SK-N-SH (cell line): Measurements from ENCODE around the gene ABHD16B. TPM values are rescaled to one million over a fixed set of nuclear protein-coding genes. Genes with fewer than 3 reads are reported as not detected.
A peak's percentile ranks its signal among the peaks of the same experiment; 100 is the strongest.

Experiments used
- CTCF ChIA-PET: fragments of 300-600, 350-600 bp; formaldehyde crosslinking; extraction: SDS; loops from one replicate; lab custom pipeline; 2021; lab: Yijun Ruan, JAX
- POLR2A ChIA-PET: fragments of 350-600 bp; sonication (Branson Sonifier 250); formaldehyde crosslinking; extraction: SDS; loops from one replicate; lab custom pipeline; 2020; ENCODE audit warnings: antibody characterized with exemption, inconsistent platforms; lab: Yijun Ruan, JAX
- DNase-seq: peaks from one replicate; pipeline ENCODE4 v3.0.0; 2012
- H2AFZ ChIP-seq: fragments of 200-600 bp; sonication (generic); 2 replicates; pipeline ENCODE4 v1.8.1; 2016; ENCODE audit warnings: antibody characterized with exemption, mild to moderate bottlenecking, low read depth
- H3F3A ChIP-seq: fragments of 200-600 bp; sonication (generic); replicated peaks from 2 replicates; pipeline ENCODE3; 2016; ENCODE audit warnings: antibody characterized with exemption, mild to moderate bottlenecking; ENCODE audit not compliant: insufficient read depth
- H3K27ac ChIP-seq, 2 experiments: fragments of 200-500 bp in 1 of 2; fragments of 200-600 bp in 1 of 2; sonication (Bioruptor generic) in 1 of 2; sonication (generic), shearing (Covaris generic) in 1 of 2; 2 replicates each; pipeline versions ENCODE4 v1.5.1 to v1.6.1; 2014 to 2016; ENCODE audit warnings: low read depth in 2 of 2, inconsistent platforms in 1 of 2, low read length in 1 of 2, mild to moderate bottlenecking in 1 of 2, mixed read lengths in 1 of 2
- H3K27me3 ChIP-seq: fragments of 200-600 bp; sonication (generic), shearing (Covaris generic); 2 replicates; pipeline ENCODE4 v1.6.1; 2016; ENCODE audit warnings: mixed run types; ENCODE audit not compliant: insufficient read depth
- H3K36me3 ChIP-seq, 2 experiments: fragments of 200-500 bp in 1 of 2; fragments of 200-600 bp in 1 of 2; sonication (Bioruptor generic) in 1 of 2; sonication (generic) in 1 of 2; replicated peaks in 1 of 2; 2 replicates each; pipeline versions ENCODE3 to v1.5.1; 2014 to 2016; ENCODE audit warnings: low read length in 1 of 2, mild to moderate bottlenecking in 1 of 2; ENCODE audit not compliant: insufficient read depth in 2 of 2, control insufficient read depth in 1 of 2
- H3K4me1 ChIP-seq, 2 experiments: fragments of 200-500 bp in 1 of 2; fragments of 200-600 bp in 1 of 2; sonication (Bioruptor generic) in 1 of 2; sonication (generic), shearing (Covaris generic) in 1 of 2; 2 replicates each; pipeline versions ENCODE4 v1.5.1 to v1.6.1; 2014 to 2016; ENCODE audit warnings: low read depth in 1 of 2, low read length in 1 of 2, mixed run types in 1 of 2; ENCODE audit not compliant: insufficient read depth in 2 of 2, control insufficient read depth in 1 of 2
- H3K4me2 ChIP-seq: fragments of 200-600 bp; sonication (generic), shearing (Covaris generic); 2 replicates; pipeline ENCODE4 v1.6.1; 2017; ENCODE audit warnings: mixed run types
- H3K4me3 ChIP-seq, 2 experiments: fragments of 200-500 bp in 1 of 2; fragments of 200-600 bp in 1 of 2; sonication (Bioruptor generic) in 1 of 2; sonication (generic), shearing (Covaris generic) in 1 of 2; 2 replicates each; pipeline versions ENCODE4 v1.5.1 to v1.8.1; 2014 to 2016; ENCODE audit warnings: low read depth in 2 of 2, inconsistent platforms in 1 of 2, low read length in 1 of 2, mild to moderate bottlenecking in 1 of 2, mixed read lengths in 1 of 2, moderate library complexity in 1 of 2
- H3K79me2 ChIP-seq: fragments of 200-600 bp; sonication (generic); 2 replicates; pipeline ENCODE4 v1.8.1; 2017; ENCODE audit warnings: mild to moderate bottlenecking; ENCODE audit not compliant: insufficient read depth
- H3K9ac ChIP-seq: fragments of 200-600 bp; sonication (generic); 2 replicates; pipeline ENCODE4 v1.6.1; 2017; ENCODE audit warnings: mixed run types
- H3K9me2 ChIP-seq: fragments of 200-600 bp; sonication (generic); 2 replicates; pipeline ENCODE4 v1.6.1; 2017; ENCODE audit warnings: mixed run types
- H3K9me3 ChIP-seq: fragments of 200-600 bp; sonication (generic); 2 replicates; pipeline ENCODE4 v1.6.1; 2017; ENCODE audit warnings: mixed run types, mild to moderate bottlenecking, moderate library complexity
- H4K20me1 ChIP-seq: fragments of 200-600 bp; sonication (generic); 2 replicates; pipeline ENCODE4 v1.6.1; 2017; ENCODE audit warnings: mild to moderate bottlenecking, mixed run types; ENCODE audit not compliant: insufficient read depth
- EZH2phosphoT487 ChIP-seq: fragments of 200-600 bp; sonication (generic); IDR thresholded peaks from 2 replicates; pipeline ENCODE4 v1.6.1; 2017; ENCODE audit warnings: low read depth, mixed run types, mild to moderate bottlenecking, antibody characterized with exemption, moderate library complexity, borderline replicate concordance
- MAX ChIP-seq: IDR thresholded peaks from 2 replicates; pipeline ENCODE4 v1.4.0; 2012; ENCODE audit warnings: low read depth
- MXI1 ChIP-seq: IDR thresholded peaks from 2 replicates; pipeline ENCODE4 v1.6.1; 2012; ENCODE audit warnings: mild to moderate bottlenecking, low read depth, low read length, improper control_type of control experiment
- REST ChIP-seq: IDR thresholded peaks from 2 replicates; pipeline ENCODE4 v1.6.1; 2012; ENCODE audit warnings: mild to moderate bottlenecking, low read depth, low read length, moderate library complexity
- RFX5 ChIP-seq: IDR thresholded peaks from 2 replicates; pipeline ENCODE4 v1.6.1; 2012; ENCODE audit warnings: mild to moderate bottlenecking, improper control_type of control experiment, low read length
- RXRA ChIP-seq: IDR thresholded peaks from 2 replicates; pipeline ENCODE4 v1.4.0; 2012; ENCODE audit warnings: low read depth, mild to moderate bottlenecking, borderline replicate concordance
- TAF1 ChIP-seq: IDR thresholded peaks from 2 replicates; pipeline ENCODE4 v1.6.1; 2012; ENCODE audit warnings: low read depth, mild to moderate bottlenecking, low read length, moderate library complexity, borderline replicate concordance
- TEAD4 ChIP-seq: IDR thresholded peaks from 2 replicates; pipeline ENCODE4 v1.4.0; 2012; ENCODE audit warnings: mild to moderate bottlenecking, borderline replicate concordance; ENCODE audit not compliant: insufficient read depth
- YY1 ChIP-seq: IDR thresholded peaks from 2 replicates; pipeline ENCODE4 v1.4.0; 2012; ENCODE audit warnings: low read depth, mild to moderate bottlenecking
- WGBS: methylation state at CpG from one replicate; pipeline ENCODE4 v1.1.6; 2017; ENCODE audit warnings: low lambda C conversion rate; 5-methylcytosine and 5-hydroxymethylcytosine counted together
- polyA plus RNA-seq, 3 experiments: library from polyadenylated mRNA; depleted of rRNA; stranded (reverse); fragments of >200 nt; gene quantifications; 2 replicates each; pipeline ENCODE4 v1.2.3, GENCODE V29; 2012
- TF ChIP-seq, protein P1 (sequence below): fragments of 200-600 bp; sonication (generic); IDR thresholded peaks from 2 replicates; pipeline ENCODE4 v1.6.1; 2017; ENCODE audit warnings: antibody characterized with exemption, mild to moderate bottlenecking, moderate library complexity

Gene ABHD16B
- polyA plus RNA-seq, 1 of the 3 experiments (the other 2 are of a cell fraction): not detected

DNA sequence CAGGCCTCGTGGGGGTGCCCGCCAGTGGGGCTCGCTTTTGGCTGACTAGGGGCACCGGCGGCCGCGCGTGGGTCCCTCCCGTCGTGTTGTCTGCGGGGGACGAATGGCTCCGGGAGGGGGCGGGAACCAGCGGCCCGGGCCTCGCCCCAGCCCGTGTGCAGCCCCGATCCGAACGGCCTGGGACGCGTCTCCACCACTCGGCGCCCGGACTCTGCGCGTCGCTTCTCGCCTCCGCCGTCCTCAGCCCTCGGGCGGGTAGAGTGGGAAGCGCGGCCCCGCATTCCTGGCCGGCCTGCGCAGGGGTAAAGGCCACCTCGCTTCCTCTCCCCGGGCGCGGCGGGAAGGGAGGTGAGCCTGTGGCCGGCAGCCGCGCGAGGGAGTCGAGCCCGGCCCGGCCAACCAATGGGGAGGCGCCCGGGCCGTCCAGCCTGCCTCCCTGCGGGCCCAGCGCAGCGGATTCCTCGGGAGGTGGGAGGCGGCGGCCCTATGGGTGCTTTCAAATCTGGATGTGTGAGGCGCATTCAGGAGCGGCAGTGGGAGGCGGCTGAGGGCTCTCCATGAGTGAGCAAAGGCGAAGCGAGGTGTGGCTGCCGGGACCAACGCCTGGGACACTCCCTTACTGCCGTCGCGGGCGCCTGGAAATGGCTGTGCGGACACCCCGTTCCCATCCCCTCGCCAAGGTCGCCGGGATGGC lies 29.2 kb upstream of the ABHD16B start (continued):
- TF ChIP-seq REST: no peak
- TF ChIP-seq, protein P1, sequence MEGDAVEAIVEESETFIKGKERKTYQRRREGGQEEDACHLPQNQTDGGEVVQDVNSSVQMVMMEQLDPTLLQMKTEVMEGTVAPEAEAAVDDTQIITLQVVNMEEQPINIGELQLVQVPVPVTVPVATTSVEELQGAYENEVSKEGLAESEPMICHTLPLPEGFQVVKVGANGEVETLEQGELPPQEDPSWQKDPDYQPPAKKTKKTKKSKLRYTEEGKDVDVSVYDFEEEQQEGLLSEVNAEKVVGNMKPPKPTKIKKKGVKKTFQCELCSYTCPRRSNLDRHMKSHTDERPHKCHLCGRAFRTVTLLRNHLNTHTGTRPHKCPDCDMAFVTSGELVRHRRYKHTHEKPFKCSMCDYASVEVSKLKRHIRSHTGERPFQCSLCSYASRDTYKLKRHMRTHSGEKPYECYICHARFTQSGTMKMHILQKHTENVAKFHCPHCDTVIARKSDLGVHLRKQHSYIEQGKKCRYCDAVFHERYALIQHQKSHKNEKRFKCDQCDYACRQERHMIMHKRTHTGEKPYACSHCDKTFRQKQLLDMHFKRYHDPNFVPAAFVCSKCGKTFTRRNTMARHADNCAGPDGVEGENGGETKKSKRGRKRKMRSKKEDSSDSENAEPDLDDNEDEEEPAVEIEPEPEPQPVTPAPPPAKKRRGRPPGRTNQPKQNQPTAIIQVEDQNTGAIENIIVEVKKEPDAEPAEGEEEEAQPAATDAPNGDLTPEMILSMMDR: no peak
- TF ChIP-seq, all 33 proteins: peak for 0

GRCh38 chr20:63833776-63834490 lies 27.4 kb upstream of the ABHD16B start:
- WGBS: 88% methylated on average over 17 of the region's 20 CpGs
- TF ChIP-seq TEAD4 (no peak), YY1 (no peak), MAX (no peak), TAF1 (no peak), RXRA (no peak), MXI1 (no peak), EZH2phosphoT487 (no peak), RFX5 (no peak)
- TF ChIP-seq, protein P1: no peak
- Histone ChIP-seq H3F3A (peaks cover 4% of the 10 kb centered on the region), H3K9me2 (no peaks in the 10 kb centered on the region), H2AFZ (no peak overlapping the region), H3K9ac (no peak overlapping the region), H3K9me3 (no peaks in the 10 kb centered on the region), H3K36me3 (no peaks in the 10 kb centered on the region), H3K27me3 (peaks cover 5% of the 10 kb centered on the region; the same call in 1 of the 2 replicates), H3K4me3 (no peak overlapping the region), H3K79me2 (no peaks in the 10 kb centered on the region), H4K20me1 (no peaks in the 10 kb centered on the region), H3K4me2 (peak overlapping the region; percentile 55; the same call in 1 of the 2 replicates), H3K4me1 (peaks cover 5 to 23% of the 10 kb centered on the region in 2 experiments; a peak in 2 of 4 replicates), H3K27ac (no peak overlapping the region; a peak in 1 of 4 replicates)
- DNase-seq: no peak
- CTCF ChIA-PET: interaction anchor here (0.9 to 2.3 kb wide), 2 partner anchors 48 to 59 kb away, joined by 5 to 9 read pairs; no protein-coding TSS in a partner anchor
- POLR2A ChIA-PET: no interaction called here
